ENCODE data around the gene VSTM2B. TPM values are rescaled to one million over a fixed set of nuclear protein-coding genes. Genes with fewer than 3 reads are reported as not detected.

VSTM2B gene
- total RNA-seq, 1 experiment from 2014 or later = 0.31 TPM

- DNase-seq = no peak
- WGBS (ENCODE audit: extremely low coverage, insufficient read length, low lambda C conversion rate) = no CpG with 5 or more reads among the region's 5 CpGs
These were observed 25.1 kb downstream of the VSTM2B start for GRCh38 chr19:29550896-29551295.

More at GRCh38 chr19:29550896-29551295, 25.1 kb downstream of the VSTM2B start:
- peaks cover 6 to 11% of the 10 kb centered on the region in 2 experiments for H3K4me1 Mint-ChIP-seq
- H3K27ac Mint-ChIP-seq = no peak overlapping the region
- H3K4me2 ChIP-seq (ENCODE audit: insufficient read depth, insufficient read length, low read length) = no peak overlapping the region
- no peak overlapping the region for H3K23ac ChIP-seq (ENCODE audit: insufficient read length, low read depth, low read length)
- no peak overlapping the region for H3K4me3 Mint-ChIP-seq
- no peak overlapping the region for H3K14ac ChIP-seq (ENCODE audit: insufficient read depth, low read length)
- H3K27ac ChIP-seq (ENCODE audit: insufficient read length, low read depth, low read length) = no peak overlapping the region
- H2AK5ac ChIP-seq (ENCODE audit: insufficient read length, low read length) = no peak overlapping the region
- H2BK20ac ChIP-seq (ENCODE audit: low read depth, low read length, poor library complexity, severe bottlenecking) = no peak overlapping the region
- no peak for TF ChIP-seq CTCF (conservative IDR thresholded peaks at IDR 0.05)
- H4K8ac ChIP-seq (replicated peaks; ENCODE audit: insufficient read length, low read depth, low read length) = no peak overlapping the region
- H3K36me3 Mint-ChIP-seq (ENCODE audit: insufficient read depth in 1 of 3, low read depth in 3 of 3) = peaks cover 5 to 6% (median 6%) of the 10 kb centered on the region in 3 experiments; a peak in 4 of 7 replicates
- H4K5ac ChIP-seq (ENCODE audit: insufficient read length, low read depth, low read length) = no peak overlapping the region
- H3K9me3 ChIP-seq (ENCODE audit: control insufficient read depth, low read depth, low read length) = no peaks in the 10 kb centered on the region
- no peaks in the 10 kb centered on the region for H3K79me1 ChIP-seq (ENCODE audit: insufficient read depth, low read depth, low read length, poor library complexity, severe bottlenecking)
- no peak overlapping the region for H2BK12ac ChIP-seq (ENCODE audit: insufficient read length, low read depth, low read length)
- H3K9me3 Mint-ChIP-seq = peaks cover 24 to 27% of the 10 kb centered on the region in 2 experiments
- no peak overlapping the region for H4K91ac ChIP-seq (ENCODE audit: insufficient read length, low read depth, low read length)
- no peak overlapping the region for H2BK5ac ChIP-seq (ENCODE audit: insufficient read length, low read length)
- H3K56ac ChIP-seq (ENCODE audit: insufficient read length, low read depth, low read length) = no peak overlapping the region
- no peaks in the 10 kb centered on the region for H3K79me2 ChIP-seq (ENCODE audit: insufficient read depth, low read length)
- no peak overlapping the region for H2AFZ ChIP-seq (ENCODE audit: low read length)
- H4K20me1 ChIP-seq (ENCODE audit: control insufficient read depth, insufficient read depth, insufficient read length) = no peaks in the 10 kb centered on the region
- H2BK120ac ChIP-seq (ENCODE audit: low read depth, low read length, poor library complexity, severe bottlenecking) = no peak overlapping the region
- H3K4me1 ChIP-seq (ENCODE audit: insufficient read depth, low read length) = no peaks in the 10 kb centered on the region
- no peak overlapping the region for H3K9ac ChIP-seq (ENCODE audit: extremely low read depth, insufficient read length, low read length)
- no peak overlapping the region for H2BK15ac ChIP-seq (ENCODE audit: low read depth, low read length)
- H3K23me2 ChIP-seq (ENCODE audit: insufficient read length, low read depth, low read length, poor library complexity, severe bottlenecking) = no peaks in the 10 kb centered on the region
- H3T11ph ChIP-seq (ENCODE audit: low read length) = no peak overlapping the region
- no peak overlapping the region for H3K4ac ChIP-seq (ENCODE audit: low read depth, low read length)
- H3K27me3 Mint-ChIP-seq (ENCODE audit: low read depth) = peaks cover 25% of the 10 kb centered on the region
- H3K27me3 ChIP-seq (ENCODE audit: insufficient read depth, low read length) = no peaks in the 10 kb centered on the region
- no peak overlapping the region for H3K18ac ChIP-seq (ENCODE audit: insufficient read length, low read depth, low read length)
